DND-41 (cell line): ENCODE data around the gene TEN1.

ENCODE experiments used
- CTCF ChIP-seq: IDR thresholded peaks from 2 replicates; pipeline ENCODE4 v1.5.1; 2012; ENCODE audit warnings: borderline replicate concordance, low read length, moderate library complexity, mild to moderate bottlenecking; ENCODE audit not compliant: poor library complexity, severe bottlenecking; ENCODE audit errors: extremely low read depth
- EZH2 ChIP-seq: IDR thresholded peaks from 3 replicates; pipeline ENCODE4 v1.6.1; 2012; ENCODE audit warnings: borderline replicate concordance, low read depth, mild to moderate bottlenecking, moderate library complexity, low read length, inconsistent platforms; ENCODE audit not compliant: severe bottlenecking

GRCh38 chr17:75976175-75976848, 2.7 kb upstream of the TEN1 start:
- no peak for TF ChIP-seq CTCF
- no peak for TF ChIP-seq EZH2
